KMS-11 (cell line): Measurements from ENCODE around the gene OLIG1.

ENCODE experiments used
- H2AFZ ChIP-seq: fragments of 200-600 bp; sonication (generic); 2 replicates; pipeline ENCODE4 v1.6.1; 2016; ENCODE audit warnings: antibody characterized with exemption, mixed run types, low read depth
- H3K27ac ChIP-seq: fragments of 200-600 bp; sonication (generic); 2 replicates; pipeline ENCODE4 v1.6.1; 2016; ENCODE audit warnings: mild to moderate bottlenecking, mixed run types
- H3K27me3 ChIP-seq: fragments of 200-600 bp; sonication (generic); 2 replicates; pipeline ENCODE4 v1.6.1; 2017; ENCODE audit warnings: mild to moderate bottlenecking, low read depth, mixed run types, moderate library complexity; ENCODE audit not compliant: insufficient read depth
- H3K36me3 ChIP-seq: fragments of 200-600 bp; sonication (generic); 2 replicates; pipeline ENCODE4 v1.6.1; 2017; ENCODE audit warnings: mild to moderate bottlenecking, mixed run types; ENCODE audit not compliant: insufficient read depth
- H3K4me1 ChIP-seq: fragments of 200-600 bp; sonication (generic); 2 replicates; pipeline ENCODE4 v1.6.1; 2016; ENCODE audit warnings: mild to moderate bottlenecking, low read depth, mixed run types; ENCODE audit not compliant: poor library complexity, severe bottlenecking
- H3K4me2 ChIP-seq: fragments of 200-600 bp; sonication (generic); 2 replicates; pipeline ENCODE4 v1.7.0; 2016; ENCODE audit warnings: mild to moderate bottlenecking, mixed run types
- H3K4me3 ChIP-seq: fragments of 200-600 bp; sonication (generic); IDR thresholded peaks from 2 replicates; pipeline ENCODE4 v1.6.1; 2017; ENCODE audit warnings: low read depth, low read length, mixed read lengths; ENCODE audit not compliant: insufficient read depth
- H3K79me2 ChIP-seq: fragments of 200-600 bp; sonication (generic); 2 replicates; pipeline ENCODE4 v1.6.1; 2016; ENCODE audit warnings: low read depth, mixed run types; ENCODE audit not compliant: insufficient read depth
- H3K9ac ChIP-seq: fragments of 200-600 bp; sonication (generic); 2 replicates; pipeline ENCODE4 v1.6.1; 2016; ENCODE audit warnings: mild to moderate bottlenecking, mixed run types
- H4K20me1 ChIP-seq: fragments of 200-600 bp; sonication (generic); 2 replicates; pipeline ENCODE4 v1.6.1; 2016; ENCODE audit warnings: mild to moderate bottlenecking, mixed run types; ENCODE audit not compliant: insufficient read depth
- TF ChIP-seq, protein P1 (sequence below): fragments of 200-600 bp; sonication (generic); conservative IDR thresholded peaks from 2 replicates; pipeline ENCODE4 v1.6.1; 2017; ENCODE audit warnings: low read depth, mild to moderate bottlenecking, antibody characterized with exemption, low read length, moderate library complexity, mixed read lengths

Gene OLIG1

DNA sequence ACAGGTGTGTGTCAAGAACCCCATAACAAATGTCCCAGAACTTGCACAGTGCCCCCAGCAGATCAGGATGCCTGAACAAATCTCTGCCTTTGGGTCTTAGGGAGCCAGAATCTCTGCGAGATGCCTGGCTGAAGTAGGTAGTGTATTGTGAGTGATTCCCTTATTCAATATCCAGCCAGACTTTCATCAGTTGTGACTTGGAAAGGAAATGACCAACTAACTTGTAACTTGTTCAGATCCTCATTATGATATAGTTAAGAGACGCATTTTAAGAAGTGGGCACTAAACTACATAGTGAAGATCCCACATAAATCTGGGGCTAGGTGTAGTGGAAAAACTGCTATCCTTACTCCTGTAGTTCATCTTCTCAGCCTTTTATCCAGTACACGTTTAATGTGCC, 32.4 kb upstream of the OLIG1 start:
- no peaks in the 10 kb centered on the region for H3K27me3 ChIP-seq

GRCh38 chr21:33039536-33039935, 30.4 kb upstream of the OLIG1 start:
- Histone ChIP-seq H3K4me1 (peaks cover 15% of the 10 kb centered on the region), H3K79me2 (no peaks in the 10 kb centered on the region), H3K9ac (no peak overlapping the region), H4K20me1 (no peaks in the 10 kb centered on the region), H2AFZ (no peak overlapping the region), H3K27ac (no peak overlapping the region), H3K27me3 (no peaks in the 10 kb centered on the region), H3K36me3 (no peaks in the 10 kb centered on the region), H3K4me2 (no peak overlapping the region), H3K4me3 (no peak overlapping the region)
- TF ChIP-seq, protein P1, sequence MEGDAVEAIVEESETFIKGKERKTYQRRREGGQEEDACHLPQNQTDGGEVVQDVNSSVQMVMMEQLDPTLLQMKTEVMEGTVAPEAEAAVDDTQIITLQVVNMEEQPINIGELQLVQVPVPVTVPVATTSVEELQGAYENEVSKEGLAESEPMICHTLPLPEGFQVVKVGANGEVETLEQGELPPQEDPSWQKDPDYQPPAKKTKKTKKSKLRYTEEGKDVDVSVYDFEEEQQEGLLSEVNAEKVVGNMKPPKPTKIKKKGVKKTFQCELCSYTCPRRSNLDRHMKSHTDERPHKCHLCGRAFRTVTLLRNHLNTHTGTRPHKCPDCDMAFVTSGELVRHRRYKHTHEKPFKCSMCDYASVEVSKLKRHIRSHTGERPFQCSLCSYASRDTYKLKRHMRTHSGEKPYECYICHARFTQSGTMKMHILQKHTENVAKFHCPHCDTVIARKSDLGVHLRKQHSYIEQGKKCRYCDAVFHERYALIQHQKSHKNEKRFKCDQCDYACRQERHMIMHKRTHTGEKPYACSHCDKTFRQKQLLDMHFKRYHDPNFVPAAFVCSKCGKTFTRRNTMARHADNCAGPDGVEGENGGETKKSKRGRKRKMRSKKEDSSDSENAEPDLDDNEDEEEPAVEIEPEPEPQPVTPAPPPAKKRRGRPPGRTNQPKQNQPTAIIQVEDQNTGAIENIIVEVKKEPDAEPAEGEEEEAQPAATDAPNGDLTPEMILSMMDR: no peak

More for the DNA sequence above, 32.4 kb upstream of the OLIG1 start:
- no peaks in the 10 kb centered on the region for H3K79me2 ChIP-seq
- no peaks in the 10 kb centered on the region for H4K20me1 ChIP-seq
- H3K27ac ChIP-seq: no peak overlapping the region
- H3K4me2 ChIP-seq: no peak overlapping the region
- no peak overlapping the region for H2AFZ ChIP-seq
- no peaks in the 10 kb centered on the region for H3K36me3 ChIP-seq
- H3K9ac ChIP-seq: no peak overlapping the region
- H3K4me1 ChIP-seq: peaks cover 10% of the 10 kb centered on the region
- H3K4me3 ChIP-seq: no peak overlapping the region
- TF ChIP-seq, protein P1: no peak

GRCh38 chr21:33040215-33040614, 29.7 kb upstream of the OLIG1 start:
- Histone ChIP-seq H3K4me2 (no peak overlapping the region), H3K27ac (no peak overlapping the region), H3K36me3 (no peaks in the 10 kb centered on the region), H3K4me3 (no peak overlapping the region), H3K9ac (no peak overlapping the region), H4K20me1 (no peaks in the 10 kb centered on the region), H2AFZ (no peak overlapping the region), H3K79me2 (no peaks in the 10 kb centered on the region), H3K4me1 (peaks cover 15% of the 10 kb centered on the region), H3K27me3 (no peaks in the 10 kb centered on the region)
- TF ChIP-seq, protein P1: no peak

GRCh38 chr21:33041981-33042380, 28.0 kb upstream of the OLIG1 start:
- H3K4me3 ChIP-seq: no peak overlapping the region
- no peak overlapping the region for H3K27ac ChIP-seq
- H3K4me1 ChIP-seq: peaks cover 17% of the 10 kb centered on the region
- no peak overlapping the region for H3K4me2 ChIP-seq
- no peaks in the 10 kb centered on the region for H3K36me3 ChIP-seq
- H3K9ac ChIP-seq: no peak overlapping the region
- TF ChIP-seq, protein P1: no peak
- H3K79me2 ChIP-seq: no peaks in the 10 kb centered on the region
- H2AFZ ChIP-seq: no peak overlapping the region
- H4K20me1 ChIP-seq: no peaks in the 10 kb centered on the region
- no peaks in the 10 kb centered on the region for H3K27me3 ChIP-seq
